GM21576 (cell line): ENCODE measurements around the gene RIN1.
"Not testable (repeated sequence)": the region's sequence is repeated elsewhere in the genome, so short reads cannot be mapped to it uniquely, and the experiment has no call there.

Experiments
- ATAC-seq: cut with Tn5 transposase; IDR thresholded peaks from one replicate; pipeline ENCODE4 v1.9.1; 2021; ENCODE audit warnings: mild to moderate bottlenecking, moderate library complexity; ENCODE audit not compliant: unreplicated experiment

The RIN1 gene

DNA sequence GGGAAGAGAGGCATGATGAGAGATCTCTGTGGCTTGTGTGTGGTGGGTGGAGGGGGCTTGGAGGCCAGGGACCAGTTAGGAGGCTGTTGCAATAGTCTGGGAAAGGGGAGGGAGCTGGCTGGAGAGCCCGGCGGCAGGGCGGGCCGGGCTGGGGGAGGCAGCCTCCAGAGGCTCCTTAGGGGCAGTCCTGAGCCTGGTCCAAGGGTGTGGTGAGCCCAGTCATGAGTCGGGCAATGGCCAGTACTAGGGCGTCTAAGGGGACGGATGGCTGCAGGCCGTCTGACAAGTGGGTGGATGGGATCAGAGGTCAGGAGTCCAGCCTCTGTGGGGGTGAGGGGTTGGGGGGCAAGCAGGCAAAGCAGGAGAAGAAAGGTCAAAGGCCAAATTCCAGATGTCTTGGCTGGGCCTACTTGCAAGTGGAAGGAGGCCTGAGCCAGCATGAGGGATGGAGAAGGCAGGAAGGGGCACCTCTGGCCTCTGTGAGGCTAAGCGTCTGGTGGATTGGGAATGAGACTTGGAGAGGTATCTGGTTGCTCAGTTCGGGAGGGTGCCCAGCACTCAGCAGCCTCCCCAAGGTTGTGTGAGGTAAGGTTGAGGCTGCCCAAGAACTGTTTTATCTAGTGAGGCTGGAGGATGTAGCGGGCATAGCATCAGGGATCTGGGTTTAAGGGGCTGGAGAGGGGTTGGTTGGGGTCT lies 13.4 kb downstream of the RIN1 start:
- ATAC-seq = no peak

DNA sequence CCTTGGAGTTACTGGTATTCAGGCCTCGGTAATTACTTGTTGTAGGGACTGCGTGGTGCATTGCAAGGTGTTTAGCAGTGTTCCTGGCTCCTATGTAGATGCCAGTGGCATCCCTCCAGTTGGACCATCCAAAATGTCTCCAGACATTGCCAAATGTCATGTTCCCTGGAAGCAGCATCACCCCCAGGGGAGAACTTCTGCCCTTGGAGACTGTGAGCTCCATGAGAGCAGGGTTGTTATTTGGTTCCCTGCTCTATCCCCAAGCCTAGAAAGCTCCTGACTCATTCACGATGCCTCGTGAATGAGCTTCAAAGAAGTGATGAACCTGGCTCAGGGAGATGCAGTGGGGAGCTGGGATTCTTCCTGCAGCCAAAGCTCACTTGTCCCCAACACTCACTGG lies 14.6 kb downstream of the RIN1 start:
- no peak for ATAC-seq

- ATAC-seq = not testable (repeated sequence)
These were observed 15.5 kb downstream of the RIN1 start for GRCh38 chr11:66320748-66321147.

GRCh38 chr11:66320289-66320688 lies 15.9 kb downstream of the RIN1 start:
- not testable (repeated sequence) for ATAC-seq

DNA sequence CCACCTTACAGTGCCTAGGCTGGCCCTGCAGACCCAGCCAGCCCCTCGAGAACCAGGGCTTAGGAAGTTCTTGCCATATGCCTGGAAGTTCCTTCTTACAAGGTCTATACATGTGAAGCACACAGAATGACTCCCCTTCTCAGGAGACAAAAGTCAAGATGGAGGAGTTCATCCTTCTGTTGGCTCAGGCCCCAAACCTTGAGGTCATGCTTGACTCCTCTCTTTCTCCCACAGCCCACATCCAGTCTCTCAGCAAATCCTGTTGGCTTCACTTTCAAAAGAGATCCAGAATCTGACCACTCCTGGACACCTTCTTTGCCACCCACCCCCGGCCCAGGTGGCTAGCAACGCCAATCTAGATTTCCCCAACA lies 17.6 kb downstream of the RIN1 start:
- ATAC-seq = no peak

DNA sequence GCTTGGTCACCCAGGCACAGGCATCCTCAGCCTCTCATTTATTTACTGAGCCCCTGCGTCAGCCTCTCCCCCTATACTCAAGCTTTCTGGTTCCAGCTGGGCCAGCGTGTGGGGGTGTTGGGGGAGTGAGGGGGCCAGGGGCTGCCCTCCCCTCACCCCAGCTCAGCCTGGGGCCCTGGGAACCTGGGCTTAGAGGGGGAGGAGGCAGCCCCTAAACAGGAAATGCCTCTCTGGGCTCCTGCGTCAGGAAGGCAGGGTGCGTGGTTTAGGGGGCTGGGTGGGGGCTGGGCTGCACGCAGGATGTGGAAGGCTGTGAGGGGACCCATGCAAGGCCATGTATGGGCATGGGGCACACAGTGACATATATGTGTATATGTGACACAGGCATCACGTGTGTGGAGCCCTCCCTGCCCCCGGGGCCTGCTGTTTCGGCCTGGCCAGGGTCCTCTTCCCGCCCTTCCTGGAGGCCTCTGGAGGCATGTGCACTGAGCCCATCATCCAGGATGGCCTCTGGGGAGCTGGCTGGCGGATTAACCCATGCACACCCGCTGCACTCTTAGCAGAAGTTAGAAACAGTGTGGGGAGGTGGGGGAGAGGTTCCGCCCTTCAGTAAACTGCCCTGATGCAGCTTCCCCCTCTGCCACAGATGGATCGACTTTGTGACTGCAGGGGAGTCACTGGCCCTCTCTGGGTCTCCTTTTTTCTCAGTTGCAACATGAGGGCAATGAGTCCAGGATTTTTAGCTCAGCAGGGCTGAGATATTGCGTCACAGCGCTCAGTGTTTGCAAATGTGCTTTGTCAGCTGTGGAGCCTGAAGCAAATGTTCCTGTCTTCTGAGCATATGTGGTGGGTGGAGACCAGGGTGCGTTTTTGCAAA lies 18.3 kb downstream of the RIN1 start:
- no peak for ATAC-seq

DNA sequence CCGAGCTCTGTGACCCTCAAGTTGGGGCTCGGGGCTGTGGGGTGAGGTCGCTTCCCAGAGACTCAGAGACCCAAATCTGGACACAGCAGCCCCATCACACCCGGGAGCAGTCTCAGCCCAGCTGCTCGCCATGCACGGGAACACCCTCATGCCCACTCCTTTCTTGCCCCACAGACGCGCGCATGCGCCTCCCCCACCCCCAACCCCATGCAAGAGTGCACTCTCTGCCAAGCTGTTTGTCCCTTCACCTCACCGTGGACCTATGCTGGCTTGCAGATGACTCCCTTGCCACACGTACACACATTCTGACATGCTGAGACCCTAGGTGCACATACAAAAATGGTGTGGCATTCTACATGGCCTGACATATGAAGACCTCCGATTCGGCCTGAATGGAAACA lies 18.9 kb downstream of the RIN1 start:
- no peak for ATAC-seq

DNA sequence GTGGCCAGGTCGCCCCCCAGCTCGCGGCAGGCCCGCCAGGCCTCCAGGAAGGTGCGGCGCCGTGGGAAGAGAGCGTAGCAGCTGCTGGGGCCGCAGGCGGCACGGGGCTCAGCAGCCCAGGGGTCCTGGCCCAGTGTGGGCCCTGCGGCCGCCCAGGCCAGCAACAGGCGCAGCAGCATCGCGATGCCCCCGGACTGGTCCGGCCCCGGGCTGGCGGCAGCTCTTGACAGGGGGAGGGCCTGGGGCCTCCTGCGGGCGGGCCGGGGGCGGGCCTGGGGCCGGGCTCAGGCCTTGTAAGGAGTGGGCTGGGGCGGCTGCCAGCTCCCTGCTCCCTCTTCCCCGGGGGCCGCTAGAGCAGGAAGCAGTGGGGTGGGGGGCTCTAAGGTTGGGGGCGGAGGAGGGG lies 19.4 kb downstream of the RIN1 start, which contains the start of gene CD248:
CD248 (minus strand) TSS at position 196 of the 403 bp plus-strand sequence; CDS start at position 179, 17 bp downstream.
- ATAC-seq = no peak

GRCh38 chr11:66315921-66316811 lies 20.1 kb downstream of the RIN1 start:
- ATAC-seq = no peak

DNA sequence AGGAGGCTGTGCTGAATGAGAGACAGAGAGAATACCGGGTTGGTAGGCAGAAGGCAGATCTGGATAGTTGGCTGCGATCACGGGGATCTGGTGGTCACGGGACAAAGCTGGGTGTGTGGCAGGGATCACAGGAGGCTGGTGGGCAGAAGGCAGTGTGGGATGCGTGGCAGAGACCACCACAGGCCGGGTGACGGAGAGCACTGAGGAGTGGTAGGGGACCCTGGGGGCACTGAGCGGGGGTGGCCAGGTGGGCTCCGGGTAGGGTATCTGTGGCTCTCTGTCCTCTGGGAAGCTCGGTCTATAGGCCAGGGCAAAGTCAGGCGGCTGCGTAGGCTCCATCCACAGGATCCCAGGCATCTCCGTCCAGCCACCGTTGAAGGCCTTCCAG lies 20.7 kb downstream of the RIN1 start:
- no peak for ATAC-seq

GRCh38 chr11:66314561-66315497 lies 21.4 kb downstream of the RIN1 start:
- no peak for ATAC-seq

GRCh38 chr11:66314186-66314501 lies 22.1 kb downstream of the RIN1 start:
- no peak for ATAC-seq

DNA sequence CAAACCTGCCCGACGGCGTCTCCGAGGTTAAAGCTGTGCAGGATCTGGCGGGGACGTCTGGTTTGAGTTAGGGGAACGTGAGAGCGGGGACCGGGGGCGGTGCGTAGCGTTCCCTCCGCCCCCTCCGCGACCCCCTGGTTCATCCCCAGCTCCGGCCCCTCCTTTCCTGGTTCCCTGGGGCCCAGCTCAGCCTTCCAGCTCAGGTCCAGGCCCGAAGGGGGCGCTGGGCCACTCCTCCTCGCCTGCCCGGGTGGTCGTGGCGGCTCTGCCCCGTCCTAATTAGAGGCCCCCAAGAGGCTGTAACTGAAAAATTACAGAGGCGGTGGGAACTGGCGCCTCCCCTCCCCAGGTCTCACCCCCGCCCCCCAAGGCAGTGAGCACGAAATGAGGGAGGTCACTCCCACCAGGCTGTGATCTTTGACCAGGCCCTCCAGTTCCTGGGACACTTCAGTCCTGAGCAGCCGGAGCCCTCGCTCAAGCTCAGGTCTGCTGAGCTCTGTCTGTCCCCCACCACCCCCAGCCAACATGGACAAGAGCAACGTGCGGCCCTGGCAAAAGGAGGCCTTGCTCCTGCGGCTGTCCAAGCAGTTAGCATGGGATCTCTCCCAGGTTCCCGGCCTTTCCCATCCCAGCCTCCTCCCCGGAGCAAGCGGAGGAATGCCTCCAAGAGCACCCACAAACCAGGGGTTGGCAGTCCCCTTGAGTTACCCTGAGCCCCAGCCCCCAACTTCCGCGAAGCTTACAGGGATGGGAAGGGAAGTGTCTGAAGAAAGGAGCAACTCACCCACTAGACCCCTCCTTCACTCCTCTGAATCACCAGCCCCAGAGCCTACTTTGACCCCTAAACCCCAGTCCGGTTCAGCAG lies 22.7 kb downstream of the RIN1 start:
- ATAC-seq = no peak

DNA sequence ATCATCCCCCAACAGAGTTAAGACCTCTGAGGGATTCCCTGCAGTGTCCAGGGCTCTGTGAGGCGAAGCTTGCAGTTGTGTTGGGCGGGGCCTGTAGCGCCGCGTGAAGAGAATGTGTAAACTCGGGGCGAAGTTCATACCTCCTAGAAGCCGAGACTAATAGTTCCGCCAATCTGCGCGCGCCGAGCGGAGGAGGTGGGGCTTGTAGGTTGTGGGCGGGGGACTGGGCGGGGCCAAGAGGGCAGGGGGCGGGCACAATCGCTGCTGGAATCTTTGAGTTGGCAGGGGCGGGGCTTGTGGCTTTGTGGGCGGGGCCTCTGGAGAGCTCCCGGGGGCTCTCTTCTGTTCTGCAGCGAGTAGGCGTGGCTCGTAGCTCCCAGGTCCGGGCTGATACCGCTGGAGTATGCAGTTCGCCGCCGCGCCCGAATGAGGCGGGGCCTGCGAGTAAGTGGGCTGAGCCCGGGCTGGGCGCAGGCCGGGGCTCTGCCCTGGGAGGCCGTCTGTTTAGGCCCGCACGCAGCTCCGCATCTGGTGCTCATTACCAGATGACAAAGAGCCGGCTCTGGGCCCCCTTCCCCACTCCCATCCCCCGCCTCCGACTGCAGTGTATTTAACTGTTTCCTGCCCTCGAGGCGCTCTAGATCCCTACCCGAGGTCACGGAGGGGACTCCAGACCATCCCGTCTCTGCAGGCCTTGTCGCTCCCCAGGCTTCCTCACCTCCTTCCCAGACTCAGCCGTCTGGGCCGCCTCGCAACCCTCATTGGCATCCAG lies 23.5 kb downstream of the RIN1 start:
- ATAC-seq = peak; percentile 63

- ATAC-seq = peak; percentile 64
These were observed 24.2 kb downstream of the RIN1 start for GRCh38 chr11:66311965-66312548.

- no peak for ATAC-seq
These were observed 24.7 kb downstream of the RIN1 start for GRCh38 chr11:66311470-66311964.

DNA sequence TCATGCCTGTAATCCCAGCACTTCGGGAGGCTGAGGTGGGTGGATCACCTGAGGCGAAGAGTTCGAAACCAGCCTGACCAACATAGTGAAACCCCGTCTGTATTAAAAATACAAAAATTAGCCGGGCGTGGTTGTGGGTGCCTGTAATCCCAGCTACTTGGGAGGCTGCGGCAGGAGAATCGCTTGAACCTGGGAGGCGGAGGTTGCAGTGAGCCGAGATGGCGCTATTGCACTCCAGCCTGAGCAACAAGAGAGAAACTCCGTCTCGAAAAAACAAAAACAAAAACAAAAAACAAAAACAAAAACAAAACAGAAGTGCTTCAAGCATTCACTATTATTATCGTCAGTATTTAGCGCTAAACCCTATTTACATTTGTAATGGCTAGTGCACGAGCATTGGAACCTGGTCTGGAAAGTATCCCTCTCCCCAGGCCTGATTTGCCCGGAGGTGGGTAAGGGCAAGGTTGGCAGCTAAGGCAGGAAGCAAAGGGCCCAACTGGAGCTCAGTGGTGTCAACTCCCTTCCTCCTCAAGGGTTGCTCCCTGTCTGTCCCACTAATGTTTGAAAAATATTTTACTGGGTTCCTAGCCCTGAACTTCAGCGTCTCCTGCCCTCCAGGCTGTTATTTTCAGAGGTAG lies 25.3 kb downstream of the RIN1 start:
- ATAC-seq = not testable (repeated sequence)

DNA sequence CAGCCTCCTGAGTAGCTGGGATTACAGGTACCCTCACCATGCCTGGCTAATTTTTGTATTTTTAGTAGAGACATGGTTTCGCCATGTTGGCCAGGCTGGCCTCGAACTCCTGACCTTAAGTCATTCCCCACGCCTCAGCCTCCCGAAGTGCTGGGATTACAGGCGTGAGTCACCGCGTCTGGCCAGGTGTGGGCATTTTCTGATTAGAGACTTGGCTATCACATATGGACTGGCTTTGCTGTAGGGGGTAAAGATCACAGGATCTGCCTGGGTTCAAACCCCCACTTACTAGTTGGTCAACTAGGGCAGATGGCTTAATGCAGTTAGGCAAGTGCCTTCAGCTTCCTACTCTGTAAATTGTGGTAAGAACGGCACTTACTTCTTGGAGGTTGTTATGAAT lies 25.9 kb downstream of the RIN1 start:
- no peak for ATAC-seq
